ENCODE measurements around the gene EFCAB5.

DNA sequence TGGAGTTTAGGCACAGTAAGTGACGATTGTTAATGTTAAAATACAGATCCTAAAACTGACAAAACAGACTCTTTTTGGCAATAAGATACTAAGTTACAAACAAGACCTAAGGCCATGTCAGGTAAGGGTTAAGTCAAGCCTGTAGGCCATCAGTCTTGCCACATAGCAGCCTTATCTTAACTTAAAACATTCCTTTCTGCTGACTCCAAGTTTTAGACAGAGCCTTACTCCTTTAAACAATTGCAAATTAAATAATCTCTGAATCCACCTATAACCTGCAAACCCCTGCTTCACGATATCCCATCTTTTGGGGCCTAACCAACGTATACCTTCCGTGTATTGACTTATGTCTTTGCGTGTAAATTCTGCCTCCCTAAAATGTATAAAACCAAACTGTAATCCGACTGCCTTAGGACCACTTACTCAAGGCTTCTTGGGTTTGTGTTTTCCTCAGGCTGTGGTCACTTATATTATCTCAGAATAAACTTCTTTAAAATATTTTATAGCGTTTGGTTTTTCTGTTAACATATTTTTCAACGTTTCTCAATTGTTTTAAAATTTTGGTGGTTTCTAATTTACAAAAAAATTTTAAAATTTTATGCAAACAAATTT is 64.4 kb downstream of the EFCAB5 start:
- TF ChIP-seq POLR2A (IDR thresholded peaks at IDR 0.05; ENCODE audit: low read length) (no peak), GATA1 (IDR thresholded peaks at IDR 0.05; ENCODE audit: low read depth, low read length) (no peak)

Measured in erythroblast (primary cell).